K562 (cell line): ENCODE data around the gene ERF. TPM values are rescaled to one million over a fixed set of nuclear protein-coding genes. Genes with fewer than 3 reads are reported as not detected.

ENCODE experiments used
- ATAC-seq: fragments of 200-7000 bp; cut with Tn5 transposase; 3 replicates; pipeline ENCODE4 v1.9.1; 2020; ENCODE audit warnings: moderate library complexity
- BruUV-seq: library from RNA; stranded (reverse); fragments of 400-500 nt; replicated peaks from 2 replicates; lab custom pipeline; 2021; lab: Mats Ljungman, UMichigan
- CTCF ChIA-PET: fragments of 300-600 bp; formaldehyde crosslinking; extraction: SDS; loops from one replicate; lab custom pipeline; 2021; ENCODE audit warnings: low intra/inter-chr PET ratio; lab: Yijun Ruan, JAX
- POLR2A ChIA-PET: fragments of 300-600, 350-650 bp; sonication (Branson Sonifier 250); formaldehyde crosslinking; extraction: SDS; loops from one replicate; lab custom pipeline; 2021; ENCODE audit warnings: antibody characterized with exemption, inconsistent platforms; lab: Yijun Ruan, JAX
- DNase-seq, 4 experiments: peaks; one replicate each; pipeline versions ENCODE4 v3.0.0 to v3.0.0-alpha.2; 2011 to 2018; ENCODE audit warnings: low spot score in 3 of 4, mixed read lengths in 3 of 4; ENCODE audit errors: extremely low read depth in 1 of 4
- FAIRE-seq: peaks from 2 replicates; lab custom pipeline; 2011; peaks lifted over from hg19 to GRCh38; lab: Jason Lieb, UNC
- H2AFZ ChIP-seq: 2 replicates; pipeline ENCODE4 v1.6.0; 2011; ENCODE audit warnings: low read depth, low read length, control low read depth, inconsistent platforms
- H3K27ac ChIP-seq: fragments of 200-600 bp; 3 replicates; pipeline ENCODE4 v1.8.0; 2011; ENCODE audit warnings: low read depth, mild to moderate bottlenecking, control low read depth, inconsistent platforms, low read length, moderate library complexity, mixed read lengths; ENCODE audit errors: extremely low read depth
- H3K27me3 ChIP-seq, 2 experiments: fragments of 300-600 bp in 1 of 2; 2 replicates in 1 of 2; 3 replicates in 1 of 2; pipeline versions ENCODE4 v1.6.0 to v1.8.0; 2011; ENCODE audit warnings: inconsistent platforms in 2 of 2, low read length in 2 of 2, mild to moderate bottlenecking in 1 of 2, mixed read lengths in 1 of 2, moderate library complexity in 1 of 2; ENCODE audit not compliant: control insufficient read depth in 2 of 2, insufficient read depth in 2 of 2
- H3K36me3 ChIP-seq: fragments of 300-600 bp; 3 replicates; pipeline ENCODE4 v1.8.0; 2011; ENCODE audit warnings: mild to moderate bottlenecking, low read length, inconsistent platforms; ENCODE audit not compliant: control insufficient read depth, insufficient read depth
- H3K4me1 ChIP-seq, 2 experiments: fragments of 200-600 bp in 1 of 2; replicated peaks in 1 of 2; 2 replicates in 1 of 2; 3 replicates in 1 of 2; pipeline versions ENCODE4 v1.5.1 to v1.8.0; 2011; ENCODE audit warnings: inconsistent platforms in 2 of 2, low read length in 2 of 2, mild to moderate bottlenecking in 1 of 2, mixed read lengths in 1 of 2, moderate library complexity in 1 of 2; ENCODE audit not compliant: control insufficient read depth in 2 of 2, insufficient read depth in 2 of 2
- H3K4me2 ChIP-seq: 2 replicates; pipeline ENCODE4 v1.6.1; 2011; ENCODE audit warnings: low read length, control low read depth, inconsistent platforms, mixed read lengths; ENCODE audit not compliant: insufficient read depth
- H3K4me3 ChIP-seq: fragments of 200-600 bp; sonication (generic), shearing (Covaris generic); 2 replicates; pipeline ENCODE4 v1.5.1; 2016; ENCODE audit warnings: control low read depth, inconsistent platforms
- H3K79me2 ChIP-seq: fragments of 200-600 bp; 3 replicates; pipeline ENCODE4 v1.8.0; 2011; ENCODE audit warnings: low read length, inconsistent platforms; ENCODE audit not compliant: control insufficient read depth, insufficient read depth
- H3K9ac ChIP-seq, 2 experiments: 2 replicates each; pipeline versions ENCODE4 v1.6.0 to v1.6.1; 2011; ENCODE audit warnings: low read depth in 2 of 2, low read length in 2 of 2, control low read depth in 1 of 2, inconsistent platforms in 1 of 2, mild to moderate bottlenecking in 1 of 2, mixed read lengths in 1 of 2; ENCODE audit not compliant: insufficient read depth in 1 of 2
- H3K9me1 ChIP-seq: one replicate; pipeline ENCODE4 v1.6.0; 2011; ENCODE audit warnings: inconsistent platforms, mild to moderate bottlenecking, low read length, moderate library complexity; ENCODE audit not compliant: control insufficient read depth, insufficient read depth
- H3K9me3 ChIP-seq: replicated peaks from 2 replicates; pipeline ENCODE4 v1.5.1; 2011; ENCODE audit warnings: low read depth, low read length, inconsistent platforms; ENCODE audit not compliant: control insufficient read depth, insufficient read depth
- H4K20me1 ChIP-seq: replicated peaks from 2 replicates; pipeline ENCODE4 v1.6.1; 2011; ENCODE audit warnings: low read length, inconsistent platforms, mixed read lengths; ENCODE audit not compliant: control insufficient read depth, insufficient read depth
- CAMTA2 ChIP-seq: fragments of 250-450 bp; sonication (Bioruptor Pico); conservative IDR thresholded peaks from 2 replicates; pipeline ENCODE4 v1.5.1; 2022
- CBX1 ChIP-seq: sonication (generic); IDR thresholded peaks from 2 replicates; pipeline ENCODE4 v1.6.1; 2016; ENCODE audit warnings: antibody characterized with exemption, low read depth, mild to moderate bottlenecking
- E2F6 ChIP-seq, 2 experiments: IDR thresholded peaks; 2 replicates each; pipeline ENCODE4 v1.6.1; 2011; ENCODE audit warnings: borderline replicate concordance in 1 of 2, control low read depth in 1 of 2, low read depth in 1 of 2, low read length in 1 of 2, mild to moderate bottlenecking in 1 of 2, mixed read lengths in 1 of 2, moderate library complexity in 1 of 2; ENCODE audit not compliant: insufficient read depth in 1 of 2, insufficient read length in 1 of 2, poor library complexity in 1 of 2, severe bottlenecking in 1 of 2; ENCODE audit errors: extremely low read depth in 1 of 2
- ID3 ChIP-seq, 2 experiments: fragments of 250-450 bp in 1 of 2; fragments of 450-650 bp in 1 of 2; sonication (Bioruptor Pico) in 1 of 2; IDR thresholded peaks; 2 replicates each; pipeline versions ENCODE4 v1.6.1 to v1.8.0; 2016 to 2021; ENCODE audit warnings: mild to moderate bottlenecking in 2 of 2, moderate library complexity in 2 of 2, missing compliant biosample characterization in 1 of 2, missing genetic modification characterization in 1 of 2
- MNT ChIP-seq, 2 experiments: fragments of 450-650 bp; conservative IDR thresholded peaks; 2 replicates each; pipeline ENCODE4 v1.6.1; 2017; ENCODE audit warnings: mild to moderate bottlenecking in 2 of 2, moderate library complexity in 2 of 2
- MYC ChIP-seq, 2 experiments: fragments of 250-450 bp in 1 of 2; sonication (Bioruptor Pico) in 1 of 2; IDR thresholded peaks; 2 replicates each; pipeline versions ENCODE4 v1.5.1 to v1.6.1; 2012 to 2021; ENCODE audit warnings: low read depth in 2 of 2, borderline replicate concordance in 1 of 2, improper control_type of control experiment in 1 of 2, low read length in 1 of 2, mild to moderate bottlenecking in 1 of 2, moderate library complexity in 1 of 2
- SRF ChIP-seq, 2 experiments: fragments of 250-450, 450-650 bp in 1 of 2; sonication (Bioruptor Pico) in 1 of 2; sonication (generic) in 1 of 2; formaldehyde crosslinking; IDR thresholded peaks; 2 replicates each; pipeline versions ENCODE4 v1.5.0 to v1.5.1; 2020 to 2022; ENCODE audit warnings: mild to moderate bottlenecking in 1 of 2, missing genetic modification reagents in 1 of 2
- ZNF232 ChIP-seq: sonication (generic); formaldehyde crosslinking; IDR thresholded peaks from 2 replicates; pipeline ENCODE4 v1.8.0; 2022; ENCODE audit warnings: mild to moderate bottlenecking, missing genetic modification reagents
- ZNF347 ChIP-seq: fragments of 450-650 bp; formaldehyde crosslinking; IDR thresholded peaks from 2 replicates; pipeline ENCODE4 v1.4.0; 2020; ENCODE audit warnings: low read depth, mild to moderate bottlenecking, moderate library complexity
- ZNF586 ChIP-seq: fragments of 450-650 bp; formaldehyde crosslinking; conservative IDR thresholded peaks from 2 replicates; pipeline ENCODE4 v1.4.0; 2020; ENCODE audit warnings: mild to moderate bottlenecking, moderate library complexity
- ZNF695 ChIP-seq: fragments of 450-650 bp; formaldehyde crosslinking; IDR thresholded peaks from 2 replicates; pipeline ENCODE4 v1.4.0; 2020; ENCODE audit warnings: mild to moderate bottlenecking, moderate library complexity
- WGBS: fragments of 100-300 bp; shearing (Covaris generic); methylation state at CpG from one replicate; pipeline ENCODE4 v1.1.6; 2016; ENCODE audit warnings: low coverage, mixed read lengths; ENCODE audit not compliant: insufficient coverage; ENCODE audit errors: missing lambda C conversion rate; 5-methylcytosine and 5-hydroxymethylcytosine counted together
- in situ Hi-C: fragments of 300-500 bp; cut with MboI; formaldehyde crosslinking; loops from 4 replicates; pipeline ENCODE4 v1.15.0; 2018; ENCODE audit warnings: inconsistent platforms, mixed read lengths
- intact Hi-C: fragments of 100-400 bp; cut with micrococcal nuclease; formaldehyde crosslinking; loops from 2 replicates; pipeline ENCODE4 v1.14.2; 2022
- polyA plus RNA-seq, 8 experiments: library from polyadenylated mRNA; depleted of rRNA in 4 of 8; stranded (reverse) in 5 of 8; unstranded in 3 of 8; fragments of >200 nt; fragmentation: Nextera tagmentation in 2 of 8; fragmentation: Illumina TruSeq in 1 of 8; extraction: Ambion mirVana in 2 of 8; extraction: Trizol in 1 of 8; gene quantifications; 2 replicates each; pipeline versions ENCODE4 v1.2.1 to v1.2.3, GENCODE V29; 2011 to 2014; ENCODE audit warnings: inconsistent platforms in 1 of 8, missing spikeins in 1 of 8
- total RNA-seq, 7 experiments: library from RNA; depleted of rRNA in 6 of 7; stranded (reverse); fragments of >200 nt in 6 of 7; fragmentation: Illumina TruSeq in 2 of 7; extraction: Trizol in 2 of 7; gene quantifications; 2 replicates each; pipeline versions ENCODE4 v1.2.1 to v1.2.3, GENCODE V29; 2011 to 2021; ENCODE audit warnings: low replicate concordance in 1 of 7

Gene ERF
- total and polyA plus RNA-seq, 9 of the 15 experiments (the other 6 are each of a cell fraction or from before 2014, with no cell fraction given) = 0.03 to 75.4 (median 27.0) TPM

GRCh38 chr19:42244347-42245220, 10.3 kb downstream of the ERF start:
- H3K79me2 ChIP-seq = peaks cover 40% of the 10 kb centered on the region
- FAIRE-seq (peak; percentile 88), DNase-seq (peak; percentile 63 to 98 (median 72)), ATAC-seq (peak; percentile 65)
- POLR2A ChIA-PET = interaction anchor here (0.6 to 11.7 kb wide), 9 partner anchors 9 to 153 kb away, joined by 3 to 116 read pairs (median 4); partner anchors contain the start of genes CIC and DEDD2
- H3K4me3 ChIP-seq = peak overlapping the region; percentile 79
- no peaks in the 10 kb centered on the region for H3K27me3 ChIP-seq
- H3K4me1 ChIP-seq = peaks cover 7 to 35% of the 10 kb centered on the region in 2 experiments; a peak in 4 of 5 replicates
- BruUV-seq = no TSS peak
- in situ Hi-C loops = no loop called here
- H3K27ac ChIP-seq = peak overlapping the region; percentile 84
- under 1% methylated on average over 45 of the region's 45 CpGs for WGBS
- H3K9me3 ChIP-seq = no peaks in the 10 kb centered on the region
- H3K36me3 ChIP-seq = peaks cover 34% of the 10 kb centered on the region
- H3K4me2 ChIP-seq = peak overlapping the region; percentile 92
- CTCF ChIA-PET = interaction anchor here (0.7 to 4.0 kb wide), 4 partner anchors 35 to 114 kb away, joined by 3 to 24 read pairs (median 6); partner anchors contain the start of gene POU2F2
- H3K9ac ChIP-seq = peak overlapping the region; percentile 89 to 95
- no peaks in the 10 kb centered on the region for H4K20me1 ChIP-seq
- H2AFZ ChIP-seq = peak overlapping the region; percentile 89
- intact Hi-C loops = loop anchor here (1.0 to 5.0 kb wide), 3 partner anchors 47 to 189 kb away; no protein-coding TSS in a partner anchor
- no peaks in the 10 kb centered on the region for H3K9me1 ChIP-seq
- TF ChIP-seq MYC (IDR thresholded peaks at IDR 0.05; ENCODE audit: low read depth, low read length) = peak; percentile 96
- TF ChIP-seq MYC (CRISPR knock-in tag; IDR thresholded peaks at IDR 0.05; ENCODE audit: borderline replicate concordance, low read depth) = no peak; the same call in none of the 2 replicates
- peak; percentile 8 to 21 for TF ChIP-seq E2F6 (IDR thresholded peaks at IDR 0.05; ENCODE audit: borderline replicate concordance in 1 of 2, extremely low read depth in 1 of 2, insufficient read depth in 1 of 2, insufficient read length in 1 of 2, low read depth in 1 of 2, low read length in 1 of 2, poor library complexity in 1 of 2, severe bottlenecking in 1 of 2)
- no peak for TF ChIP-seq CAMTA2 (CRISPR knock-in tag)
- no peak for TF ChIP-seq ZNF232 (CRISPR knock-in tag)
- no peak for TF ChIP-seq CBX1
- TF ChIP-seq ID3 (CRISPR knock-in tag; IDR thresholded peaks at IDR 0.05) = no peak
- TF ChIP-seq ID3 (tag; IDR thresholded peaks at IDR 0.05) = peak; percentile 52; the same call in 1 of the 2 replicates
- no peak for TF ChIP-seq ZNF347 (CRISPR knock-in tag)
- 0 out of 2 replicates have a peak, but pooled peaks have one; percentile 34 for TF ChIP-seq ZNF586 (CRISPR knock-in tag)
- peak; percentile 97 for TF ChIP-seq MNT (conservative IDR thresholded peaks at IDR 0.05)
- 0 out of 2 replicates have a peak, but pooled peaks have one; percentile 46 for TF ChIP-seq ZNF695 (CRISPR knock-in tag)
- TF ChIP-seq SRF (CRISPR knock-in tag; IDR thresholded peaks at IDR 0.05) = peak in 1 of 2 experiments; percentile 70; a peak in 1 of 4 replicates
